H1 (cell line): ENCODE data around the gene SSR2. TPM values are rescaled to one million over a fixed set of nuclear protein-coding genes. Genes with fewer than 3 reads are reported as not detected.
A peak's percentile ranks its signal among the peaks of the same experiment; 100 is the strongest.

Experiments used
- CTCF ChIA-PET: fragments of 300-600 bp; sonication (Branson Sonifier 250); formaldehyde crosslinking; loops from one replicate; lab custom pipeline; 2021; ENCODE audit not compliant: partially characterized antibody; lab: Charles Lee
- POLR2A ChIA-PET: fragments of 300-600 bp; sonication (Branson Sonifier 250); formaldehyde crosslinking; loops from one replicate; lab custom pipeline; 2021; ENCODE audit warnings: inconsistent platforms; ENCODE audit not compliant: partially characterized antibody; lab: Charles Lee
- DNase-seq, 2 experiments: peaks; one replicate each; pipeline versions ENCODE4 v3.0.0 to v3.0.0-alpha.2; 2010 to 2022; ENCODE audit warnings: low spot score in 2 of 2, low read depth in 1 of 2, mixed read lengths in 1 of 2
- FAIRE-seq: peaks from 2 replicates; lab custom pipeline; 2011; peaks lifted over from hg19 to GRCh38; lab: Jason Lieb, UNC
- H2AFZ ChIP-seq: 2 replicates; pipeline ENCODE4 v1.8.1; 2012; ENCODE audit warnings: low read length, inconsistent platforms
- H2AK5ac ChIP-seq: 2 replicates; pipeline ENCODE4 v1.6.1; 2013; ENCODE audit warnings: low read depth, low read length
- H2BK120ac ChIP-seq: replicated peaks from 2 replicates; pipeline ENCODE3; 2013; ENCODE audit warnings: low read depth, low read length, inconsistent platforms
- H2BK12ac ChIP-seq: 2 replicates; pipeline ENCODE4 v1.6.1; 2013; ENCODE audit warnings: low read depth, low read length
- H2BK15ac ChIP-seq: 2 replicates; pipeline ENCODE4 v1.6.1; 2013; ENCODE audit warnings: low read length
- H2BK20ac ChIP-seq: 2 replicates; pipeline ENCODE4 v1.6.1; 2013; ENCODE audit warnings: low read length
- H2BK5ac ChIP-seq: 2 replicates; pipeline ENCODE4 v1.6.1; 2013; ENCODE audit warnings: low read depth, low read length
- H3K14ac ChIP-seq: 2 replicates; pipeline ENCODE4 v1.6.1; 2013; ENCODE audit warnings: inconsistent platforms; ENCODE audit not compliant: insufficient read length
- H3K18ac ChIP-seq: 2 replicates; pipeline ENCODE4 v1.6.1; 2013; ENCODE audit warnings: low read length; ENCODE audit errors: extremely low read depth
- H3K23ac ChIP-seq: 2 replicates; pipeline ENCODE4 v1.6.1; 2013; ENCODE audit warnings: inconsistent platforms; ENCODE audit not compliant: insufficient read length
- H3K23me2 ChIP-seq: 2 replicates; pipeline ENCODE4 v1.6.1; 2013; ENCODE audit warnings: low read depth, low read length
- H3K27ac ChIP-seq: 2 replicates; pipeline ENCODE4 v1.6.1; 2011; ENCODE audit warnings: low read depth, low read length, inconsistent platforms
- H3K27me3 ChIP-seq, 4 experiments: replicated peaks in 1 of 4; 1 replicate in 1 of 4; 2 replicates in 3 of 4; pipeline versions ENCODE4 v1.6.1 to v1.8.1; 2011 to 2013; ENCODE audit warnings: low read length in 3 of 4, mild to moderate bottlenecking in 3 of 4, inconsistent platforms in 2 of 4, mixed read lengths in 2 of 4, moderate library complexity in 1 of 4; ENCODE audit not compliant: control insufficient read depth in 3 of 4, insufficient read depth in 3 of 4; ENCODE audit errors: extremely low read depth in 1 of 4
- H3K36me3 ChIP-seq, 4 experiments: 2 replicates each; pipeline versions ENCODE4 v1.6.1 to v1.8.1; 2011 to 2013; ENCODE audit warnings: mild to moderate bottlenecking in 4 of 4, low read length in 3 of 4, moderate library complexity in 2 of 4, control low read depth in 1 of 4, inconsistent platforms in 1 of 4; ENCODE audit not compliant: insufficient read depth in 4 of 4, control insufficient read depth in 2 of 4
- H3K4ac ChIP-seq: replicated peaks from 2 replicates; pipeline ENCODE3; 2013; ENCODE audit warnings: low read length, low read depth, mixed read lengths, inconsistent platforms; ENCODE audit not compliant: insufficient read length
- H3K4me1 ChIP-seq, 4 experiments: replicated peaks in 1 of 4; 1 replicate in 1 of 4; 2 replicates in 3 of 4; pipeline versions ENCODE4 v1.6.1 to v1.8.1; 2011 to 2013; ENCODE audit warnings: low read length in 3 of 4, inconsistent platforms in 2 of 4, mixed read lengths in 1 of 4; ENCODE audit not compliant: insufficient read depth in 4 of 4, control insufficient read depth in 3 of 4
- H3K4me2 ChIP-seq, 2 experiments: 2 replicates each; pipeline versions ENCODE4 v1.6.1 to v1.8.1; 2011 to 2013; ENCODE audit warnings: low read depth in 2 of 2, low read length in 2 of 2, control low read depth in 1 of 2, inconsistent platforms in 1 of 2, mild to moderate bottlenecking in 1 of 2; ENCODE audit not compliant: insufficient read depth in 1 of 2
- H3K4me3 ChIP-seq, 4 experiments: fragments of 200-600, 300-600 bp in 1 of 4; sonication (generic), shearing (Covaris generic), sonication (Bioruptor Twin) in 1 of 4; 2 replicates each; pipeline versions ENCODE4 v1.5.1 to v1.8.1; 2011 to 2016; ENCODE audit warnings: low read length in 4 of 4, low read depth in 3 of 4, control low read depth in 2 of 4, inconsistent platforms in 2 of 4, mild to moderate bottlenecking in 2 of 4, mixed read lengths in 1 of 4, moderate library complexity in 1 of 4; ENCODE audit not compliant: insufficient read depth in 2 of 4; ENCODE audit errors: extremely low read depth in 1 of 4
- H3K56ac ChIP-seq: replicated peaks from 2 replicates; pipeline ENCODE3; 2013; ENCODE audit warnings: low read depth, mild to moderate bottlenecking, mixed read lengths, low read length, inconsistent platforms; ENCODE audit not compliant: insufficient read length
- H3K79me1 ChIP-seq: 2 replicates; pipeline ENCODE4 v1.6.1; 2013; ENCODE audit warnings: low read depth, low read length, control low read depth
- H3K79me2 ChIP-seq, 2 experiments: 2 replicates each; pipeline versions ENCODE4 v1.6.1 to v1.8.1; 2012 to 2013; ENCODE audit warnings: low read length in 2 of 2, mild to moderate bottlenecking in 2 of 2, inconsistent platforms in 1 of 2; ENCODE audit not compliant: insufficient read depth in 2 of 2, control insufficient read depth in 1 of 2
- H3K9ac ChIP-seq, 4 experiments: replicated peaks in 1 of 4; 1 replicate in 1 of 4; 2 replicates in 3 of 4; pipeline versions ENCODE4 v1.6.1 to v1.8.1; 2011 to 2013; ENCODE audit warnings: low read depth in 3 of 4, low read length in 3 of 4, control low read depth in 2 of 4, mild to moderate bottlenecking in 2 of 4, moderate library complexity in 2 of 4, inconsistent platforms in 1 of 4; ENCODE audit errors: extremely low read depth in 1 of 4
- H3K9me3 ChIP-seq, 2 experiments: 2 replicates each; pipeline versions ENCODE4 v1.6.1 to v1.8.1; 2012 to 2013; ENCODE audit warnings: mild to moderate bottlenecking in 2 of 2, moderate library complexity in 2 of 2, control low read depth in 1 of 2, inconsistent platforms in 1 of 2, low read depth in 1 of 2, low read length in 1 of 2, mixed read lengths in 1 of 2; ENCODE audit not compliant: insufficient read depth in 2 of 2
- H4K20me1 ChIP-seq, 2 experiments: replicated peaks in 1 of 2; 2 replicates each; pipeline versions ENCODE3 to v1.8.1; 2011 to 2013; ENCODE audit warnings: inconsistent platforms in 2 of 2, low read length in 2 of 2, mild to moderate bottlenecking in 1 of 2; ENCODE audit not compliant: insufficient read depth in 2 of 2, control insufficient read depth in 1 of 2
- H4K5ac ChIP-seq: 2 replicates; pipeline ENCODE4 v1.6.1; 2013; ENCODE audit warnings: low read length, low read depth, mixed read lengths, inconsistent platforms; ENCODE audit not compliant: insufficient read length
- H4K8ac ChIP-seq: 2 replicates; pipeline ENCODE4 v1.8.0; 2013; ENCODE audit warnings: mild to moderate bottlenecking, moderate library complexity, low read length, inconsistent platforms; ENCODE audit not compliant: insufficient read depth; ENCODE audit errors: extremely low read depth
- H4K91ac ChIP-seq: replicated peaks from 2 replicates; pipeline ENCODE3; 2013; ENCODE audit warnings: low read length, mixed read lengths, inconsistent platforms; ENCODE audit not compliant: insufficient read length
- BCL11A ChIP-seq, 2 experiments: IDR thresholded peaks; one replicate each; pipeline ENCODE4 v1.6.1; 2011; ENCODE audit warnings: low read depth in 2 of 2, low read length in 2 of 2, mild to moderate bottlenecking in 2 of 2
- EGR1 ChIP-seq: IDR thresholded peaks from 2 replicates; pipeline ENCODE4 v1.6.1; 2011; ENCODE audit warnings: low read depth, low read length, borderline replicate concordance
- EZH2 ChIP-seq: fragments of 200-600 bp; sonication (generic); IDR thresholded peaks from 2 replicates; pipeline ENCODE4 v1.7.1; 2012; ENCODE audit warnings: low read depth, mild to moderate bottlenecking, moderate library complexity, low read length, inconsistent platforms; ENCODE audit not compliant: severe bottlenecking
- KDM5A ChIP-seq: fragments of 200-600 bp; IDR thresholded peaks from 2 replicates; pipeline ENCODE4 v1.7.1; 2012; ENCODE audit warnings: mild to moderate bottlenecking, low read length, inconsistent platforms, mixed read lengths
- NRF1 ChIP-seq: IDR thresholded peaks from 2 replicates; pipeline ENCODE4 v1.6.1; 2011; ENCODE audit warnings: mild to moderate bottlenecking, low read depth, low read length, improper control_type of control experiment
- SP1 ChIP-seq: IDR thresholded peaks from 2 replicates; pipeline ENCODE4 v1.6.1; 2011; ENCODE audit warnings: low read depth, low read length
- ZNF274 ChIP-seq: IDR thresholded peaks from 2 replicates; pipeline ENCODE4 v1.7.0; 2012; ENCODE audit warnings: low read length, borderline replicate concordance; ENCODE audit errors: extremely low read depth
- WGBS, 2 experiments: shearing (Covaris generic) in 1 of 2; methylation state at CpG; one replicate each; pipeline versions ENCODE4 v1.1.6 to v1.1.7; 2013 to 2015; ENCODE audit warnings: low lambda C conversion rate in 2 of 2, mixed read lengths in 2 of 2, inconsistent platforms in 1 of 2, low coverage in 1 of 2, missing lambda C conversion rate in 1 of 2; ENCODE audit not compliant: insufficient replicate concordance in 2 of 2, insufficient coverage in 1 of 2, insufficient read length in 1 of 2; ENCODE audit errors: extremely low coverage in 1 of 2, missing lambda C conversion rate in 1 of 2; 5-methylcytosine and 5-hydroxymethylcytosine counted together
- polyA plus RNA-seq, 7 experiments: library from polyadenylated mRNA; depleted of rRNA in 3 of 7; stranded (reverse) in 5 of 7; unstranded in 2 of 7; fragments of >200 nt in 5 of 7; fragments of 200-250 nt in 2 of 7; gene quantifications; 1 replicate in 5 of 7; 2 replicates in 1 of 7; 4 replicates in 1 of 7; pipeline versions ENCODE4 v1.2.1 to v1.2.3, GENCODE V29; 2011 to 2013; ENCODE audit warnings: missing spikeins in 2 of 7, mixed read lengths in 2 of 7
- total RNA-seq: library from RNA; stranded (reverse); fragmentation: NEBNext Ultra II Directional; extraction: Animal tissue kit (Norgen Biotek cat#: 25700); gene quantifications from 2 replicates; pipeline ENCODE4 v1.2.1, GENCODE V29; 2021

Gene SSR2
- total and polyA plus RNA-seq, 2 of the 8 experiments (the other 6 are each of a cell fraction or from before 2014, with no cell fraction given), result 190 to 648 TPM

DNA sequence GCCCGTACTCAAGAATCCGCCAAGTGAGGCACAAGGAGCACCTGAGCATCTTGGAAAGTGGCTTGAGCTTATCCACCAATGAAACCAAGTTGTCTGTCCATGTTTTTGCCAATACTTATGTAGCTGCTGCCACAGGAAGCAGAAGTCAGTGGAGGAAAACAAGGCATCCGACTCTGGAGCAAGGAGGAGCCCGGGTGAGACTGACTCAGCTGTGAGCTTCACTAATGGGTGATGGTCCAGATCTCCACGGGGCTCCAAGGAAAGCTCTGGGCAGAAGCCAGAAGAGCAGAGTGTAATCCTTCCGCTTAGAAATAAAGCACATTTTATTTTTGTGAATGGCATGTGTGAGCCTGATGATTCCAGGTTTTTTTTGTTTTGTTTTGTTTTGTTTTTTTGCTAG, 12.3 kb upstream of the SSR2 start:
- no peak overlapping the region for H2BK12ac ChIP-seq
- H3K14ac ChIP-seq, result no peak overlapping the region
- H3K18ac ChIP-seq, result no peak overlapping the region
- peaks cover 0 to 6% (median 0%) of the 10 kb centered on the region in 4 experiments; a peak in 5 of 8 replicates for H3K36me3 ChIP-seq
- 0 out of 2 replicates have a peak overlapping the region, but pooled peaks have one; percentile 29 for H2BK15ac ChIP-seq
- no peak overlapping the region for H4K8ac ChIP-seq
- no peaks in the 10 kb centered on the region; a peak in 3 of 7 replicates for H3K4me1 ChIP-seq
- H4K91ac ChIP-seq, result no peak overlapping the region
- H3K23ac ChIP-seq, result no peak overlapping the region
- TF ChIP-seq BCL11A (IDR thresholded peaks at IDR 0.05; ENCODE audit: low read depth in 2 of 2, low read length in 2 of 2) (no peak), ZNF274 (no peak), EZH2 (no peak), KDM5A (no peak), EGR1 (no peak), SP1 (no peak), NRF1 (no peak)
- no peaks in the 10 kb centered on the region for H3K79me1 ChIP-seq
- H3K4me3 ChIP-seq, result no peak overlapping the region
- ChIA-PET POLR2A (interaction anchor here (0.7 to 2.5 kb wide), 7 partner anchors 8 to 249 kb away, joined by 3 to 11 read pairs (median 4); partner anchors contain the start of genes RAB25 and SMG5), CTCF (interaction anchor here (1.0 to 6.2 kb wide), 5 partner anchors 8 to 226 kb away, joined by 3 to 30 read pairs (median 4); no protein-coding TSS in a partner anchor)
- FAIRE-seq (no peak), DNase-seq (no peak)
- H3K4ac ChIP-seq, result no peak overlapping the region
- no peak overlapping the region for H3K9ac ChIP-seq
- H2AFZ ChIP-seq, result no peak overlapping the region
- 92% methylated on average over 6 of the region's 6 CpGs; no CpG with 5 or more reads in 1 of the 2 experiments for WGBS, 2 experiments
- no peaks in the 10 kb centered on the region for H3K23me2 ChIP-seq
- H2AK5ac ChIP-seq, result no peak overlapping the region
- no peak overlapping the region for H2BK120ac ChIP-seq
- no peak overlapping the region for H3K27ac ChIP-seq
- H2BK20ac ChIP-seq, result no peak overlapping the region
- no peaks in the 10 kb centered on the region for H3K27me3 ChIP-seq
- no peak overlapping the region for H2BK5ac ChIP-seq
- H3K79me2 ChIP-seq, result no peaks in the 10 kb centered on the region
- no peak overlapping the region for H3K4me2 ChIP-seq
- H4K5ac ChIP-seq, result no peak overlapping the region
- no peak overlapping the region for H3K56ac ChIP-seq
- H3K9me3 ChIP-seq, result no peaks in the 10 kb centered on the region
- peaks cover 0 to 2% of the 10 kb centered on the region in 2 experiments for H4K20me1 ChIP-seq
